T-helper 1 cell treated with Interleukin-12 subunit alpha and Interleukin-12 subunit beta and Interleukin-4 antibody, amounts not matched to agents 30 μg/mL and 1 μg/mL, for 36 hours (primary cell): Measurements from ENCODE around the gene ASXL1.
"Not testable (repeated sequence)": the region's sequence is repeated elsewhere in the genome, so short reads cannot be mapped to it uniquely, and the experiment has no call there.

Source experiments
- H3K27ac Mint-ChIP-seq: one replicate; pipeline ENCODE4 v1.8.0; 2021; ENCODE audit warnings: mild to moderate bottlenecking, mixed read lengths
- H3K27me3 Mint-ChIP-seq: one replicate; pipeline ENCODE4 v1.8.0; 2021; ENCODE audit warnings: low read depth, mixed read lengths
- H3K36me3 Mint-ChIP-seq: one replicate; pipeline ENCODE4 v1.8.0; 2021; ENCODE audit warnings: low read depth, mixed read lengths
- H3K4me1 Mint-ChIP-seq: one replicate; pipeline ENCODE4 v1.8.0; 2021; ENCODE audit warnings: low read depth, mixed read lengths
- H3K4me3 Mint-ChIP-seq: one replicate; pipeline ENCODE4 v1.8.0; 2021; ENCODE audit warnings: mild to moderate bottlenecking, moderate library complexity, mixed read lengths
- H3K9me3 Mint-ChIP-seq: one replicate; pipeline ENCODE4 v1.8.0; 2021; ENCODE audit warnings: mixed read lengths

The ASXL1 gene

DNA sequence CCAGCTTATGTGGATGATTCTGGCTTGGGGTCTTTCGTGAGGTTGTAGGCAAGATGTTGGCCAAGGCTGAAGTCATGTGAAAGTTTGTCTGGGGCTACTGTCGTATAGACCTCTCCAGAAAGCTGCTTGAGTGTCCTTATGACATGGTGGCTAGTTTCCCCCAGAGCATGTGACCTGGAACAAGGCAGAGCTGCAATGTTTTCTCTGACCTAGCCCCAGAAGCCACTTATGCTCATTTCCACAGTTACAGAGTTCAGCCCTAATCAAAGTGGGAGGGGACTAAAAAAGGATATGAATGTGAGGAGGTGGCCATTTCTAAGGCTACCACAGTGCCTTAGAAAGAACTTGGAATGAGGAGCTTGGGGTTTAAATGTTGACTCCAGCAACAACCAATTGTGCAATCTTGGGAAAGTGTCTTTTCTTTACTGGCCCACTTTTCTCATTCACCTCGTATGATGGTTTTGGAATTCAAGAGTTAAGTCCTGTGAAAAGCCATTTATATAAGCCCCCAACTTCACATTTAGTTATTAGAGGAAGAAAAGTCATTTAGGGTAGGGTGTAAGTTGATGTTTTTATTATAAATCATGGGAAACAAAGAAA is 5.9 kb upstream of the ASXL1 start:
- Mint-ChIP-seq H3K9me3 (no peaks in the 10 kb centered on the region), H3K4me3 (no peak overlapping the region), H3K27ac (no peak overlapping the region), H3K27me3 (no peaks in the 10 kb centered on the region), H3K36me3 (peaks cover 15% of the 10 kb centered on the region), H3K4me1 (peaks cover 31% of the 10 kb centered on the region)

DNA sequence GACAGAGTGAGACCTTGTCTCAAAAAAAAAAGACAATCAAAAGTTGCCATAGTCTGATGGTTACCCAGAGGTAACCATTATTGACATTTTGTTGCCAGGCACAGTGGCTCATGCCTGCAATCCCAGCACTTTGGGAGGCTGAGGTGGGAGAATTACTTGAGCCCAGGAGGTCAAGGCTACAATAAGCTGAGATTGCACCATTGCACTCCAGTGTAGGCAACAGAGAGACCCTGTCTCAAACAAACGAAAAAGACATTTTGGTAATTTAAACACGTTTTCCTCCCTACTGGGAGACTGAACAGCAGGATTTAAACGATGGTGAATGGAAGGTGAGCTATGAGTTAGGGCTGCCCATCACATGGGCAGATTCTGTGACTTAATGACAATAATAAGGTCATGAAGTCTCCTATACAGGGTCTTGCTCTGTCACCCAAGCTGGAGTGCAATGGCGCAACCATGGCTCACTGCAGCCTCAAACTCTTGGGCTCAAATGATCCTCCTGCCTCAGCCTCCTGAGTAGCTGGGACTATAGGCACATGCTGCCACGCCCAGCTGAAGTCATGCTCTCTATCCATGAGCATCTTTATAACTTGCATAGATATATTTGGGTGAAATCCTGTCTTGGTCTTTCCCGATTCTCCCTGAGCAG is 4.2 kb upstream of the ASXL1 start:
- H3K36me3 Mint-ChIP-seq = peaks cover 14% of the 10 kb centered on the region
- H3K27ac Mint-ChIP-seq = peak overlapping the region; percentile 88
- H3K27me3 Mint-ChIP-seq = no peaks in the 10 kb centered on the region
- H3K4me1 Mint-ChIP-seq = peaks cover 35% of the 10 kb centered on the region
- H3K4me3 Mint-ChIP-seq = no peak overlapping the region
- no peaks in the 10 kb centered on the region for H3K9me3 Mint-ChIP-seq

DNA sequence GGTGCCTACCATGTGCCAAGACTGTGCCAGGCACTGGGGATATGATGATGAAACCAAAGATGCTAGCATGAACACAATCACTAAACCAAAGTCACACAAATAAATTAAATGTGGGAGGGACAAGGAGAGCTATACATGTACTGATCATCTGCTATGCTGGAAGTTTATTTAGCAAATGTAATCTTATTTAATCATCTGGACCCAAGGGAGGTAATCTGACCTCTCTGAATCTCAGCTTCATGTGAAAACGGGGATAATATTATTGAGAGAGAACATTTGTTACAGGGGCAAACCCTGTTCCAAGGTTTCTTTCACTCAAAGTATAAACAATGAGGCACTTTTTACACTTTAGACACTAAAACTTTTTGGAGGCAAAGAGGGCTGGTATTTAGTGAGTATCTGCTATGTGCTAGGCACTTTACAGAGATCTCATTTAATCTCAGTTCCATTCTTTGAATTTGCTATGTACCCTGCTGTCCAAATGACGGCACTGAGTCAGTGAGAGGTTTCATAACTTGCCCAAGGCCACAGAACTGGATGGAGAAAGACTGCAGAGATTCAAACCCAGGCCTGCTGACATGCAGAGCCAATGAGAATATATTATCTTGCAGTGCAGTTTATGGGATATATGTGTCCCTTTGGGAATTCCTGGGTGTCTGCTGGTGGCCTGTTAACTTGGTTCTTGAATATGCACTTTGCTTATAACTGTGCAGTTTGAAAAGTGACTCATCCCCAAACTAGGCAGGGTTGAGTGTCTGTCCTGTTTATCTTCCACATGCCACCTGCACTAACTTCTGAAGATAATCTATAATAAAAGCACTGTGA is 3.3 kb upstream of the ASXL1 start:
- H3K9me3 Mint-ChIP-seq = no peaks in the 10 kb centered on the region
- peaks cover 16% of the 10 kb centered on the region for H3K36me3 Mint-ChIP-seq
- peaks cover 38% of the 10 kb centered on the region for H3K4me1 Mint-ChIP-seq
- H3K27ac Mint-ChIP-seq = peak overlapping the region; percentile 88
- H3K27me3 Mint-ChIP-seq = no peaks in the 10 kb centered on the region
- H3K4me3 Mint-ChIP-seq = peak overlapping the region; percentile 27

DNA sequence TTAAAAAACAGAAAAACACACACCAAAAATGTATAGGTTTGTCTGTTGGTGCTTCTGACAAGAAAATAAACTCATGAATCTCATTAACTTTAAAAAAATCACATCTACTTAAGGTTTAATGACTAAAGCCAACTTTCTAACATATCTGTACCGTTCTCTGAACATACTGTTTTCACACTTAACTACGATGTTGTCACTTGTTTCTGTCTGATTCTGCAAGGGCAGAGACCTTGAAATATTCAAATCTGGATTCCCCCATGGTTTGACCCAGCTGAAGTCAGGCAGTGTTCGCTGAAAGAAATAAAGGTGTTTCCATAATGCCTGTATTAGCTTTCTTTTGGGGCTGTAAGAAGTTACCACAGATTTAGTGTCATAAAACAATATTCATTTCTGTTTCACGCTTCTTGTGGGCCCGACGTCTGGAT is 2.7 kb upstream of the ASXL1 start:
- Mint-ChIP-seq H3K4me3 (peak overlapping the region; percentile 27), H3K4me1 (peaks cover 44% of the 10 kb centered on the region), H3K9me3 (no peaks in the 10 kb centered on the region), H3K27me3 (no peaks in the 10 kb centered on the region), H3K36me3 (peaks cover 14% of the 10 kb centered on the region), H3K27ac (peak overlapping the region; percentile 88)

- not testable (repeated sequence) for H3K27me3 Mint-ChIP-seq, H3K9me3 Mint-ChIP-seq
- peak overlapping the region; percentile 50 for H3K4me3 Mint-ChIP-seq
- H3K4me1 Mint-ChIP-seq = peaks cover 50% of the 10 kb centered on the region
- peak overlapping the region; percentile 99 for H3K27ac Mint-ChIP-seq
- H3K36me3 Mint-ChIP-seq = peaks cover 14% of the 10 kb centered on the region
Observed at GRCh38 chr20:32355907-32356621, 2.1 kb upstream of the ASXL1 start.

- Mint-ChIP-seq H3K4me3 (peak overlapping the region; percentile 92), H3K4me1 (peaks cover 50% of the 10 kb centered on the region)
Observed at GRCh38 chr20:32356622-32357374, 1.3 kb upstream of the ASXL1 start.

GRCh38 chr20:32357375-32357868 is 709 bp upstream of the ASXL1 start:
- H3K9me3 Mint-ChIP-seq = no peaks in the 10 kb centered on the region
- peak overlapping the region; percentile 92 for H3K4me3 Mint-ChIP-seq
- H3K36me3 Mint-ChIP-seq = peaks cover 12% of the 10 kb centered on the region
- H3K27ac Mint-ChIP-seq = peak overlapping the region; percentile 99
- H3K4me1 Mint-ChIP-seq = peaks cover 51% of the 10 kb centered on the region
- H3K27me3 Mint-ChIP-seq = no peaks in the 10 kb centered on the region

More at GRCh38 chr20:32356622-32357374, 1.3 kb upstream of the ASXL1 start:
- Mint-ChIP-seq H3K36me3 (peaks cover 14% of the 10 kb centered on the region), H3K9me3 (no peaks in the 10 kb centered on the region), H3K27me3 (no peaks in the 10 kb centered on the region), H3K27ac (peak overlapping the region; percentile 99)

GRCh38 chr20:32358632-32358882 is 426 bp downstream of the ASXL1 start:
- Mint-ChIP-seq H3K27me3 (no peaks in the 10 kb centered on the region), H3K36me3 (peaks cover 12% of the 10 kb centered on the region), H3K4me3 (no peak overlapping the region), H3K27ac (no peak overlapping the region), H3K4me1 (peaks cover 61% of the 10 kb centered on the region), H3K9me3 (no peaks in the 10 kb centered on the region)

GRCh38 chr20:32358883-32359632 is 927 bp downstream of the ASXL1 start:
- Mint-ChIP-seq H3K36me3 (peaks cover 12% of the 10 kb centered on the region), H3K9me3 (no peaks in the 10 kb centered on the region), H3K4me1 (peaks cover 65% of the 10 kb centered on the region), H3K27ac (peak overlapping the region; percentile 74), H3K4me3 (peak overlapping the region; percentile 86), H3K27me3 (no peaks in the 10 kb centered on the region)

DNA sequence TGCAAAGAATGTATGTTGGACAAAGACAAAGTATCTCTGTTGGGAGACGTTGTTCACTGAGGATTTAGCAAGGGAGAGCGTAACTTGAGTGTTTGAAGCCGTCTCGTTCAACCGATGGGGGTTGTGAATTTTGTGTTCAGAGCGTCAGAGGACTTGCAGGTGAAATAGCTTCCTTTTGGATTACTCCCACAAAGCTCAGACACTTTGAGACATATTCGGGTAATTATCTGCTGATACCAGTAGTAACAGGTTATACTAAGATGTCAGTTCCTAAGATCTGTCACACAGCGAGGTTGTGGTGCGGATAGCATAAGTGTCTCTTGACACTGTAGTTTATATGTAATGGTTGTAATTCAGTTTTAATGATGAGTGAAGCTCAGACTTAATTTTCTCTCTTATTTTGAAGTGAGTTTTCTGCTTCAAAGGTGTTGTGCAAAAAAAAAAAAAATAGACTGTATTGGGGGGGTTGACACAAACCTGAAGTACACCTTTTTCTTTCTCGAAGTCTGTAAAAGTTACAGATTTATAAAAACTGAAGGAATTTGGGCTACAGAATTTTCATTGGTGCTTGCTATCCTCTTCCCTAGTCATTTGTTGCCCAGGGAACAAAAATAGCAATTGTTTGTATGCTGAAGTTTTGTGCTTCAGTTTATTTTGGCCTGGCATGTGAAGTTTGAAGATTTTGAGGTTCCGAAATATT is 1.7 kb downstream of the ASXL1 start:
- Mint-ChIP-seq H3K4me3 (peak overlapping the region; percentile 86), H3K27ac (peak overlapping the region; percentile 74), H3K27me3 (no peaks in the 10 kb centered on the region), H3K36me3 (peaks cover 12% of the 10 kb centered on the region), H3K4me1 (peaks cover 62% of the 10 kb centered on the region), H3K9me3 (no peaks in the 10 kb centered on the region)

DNA sequence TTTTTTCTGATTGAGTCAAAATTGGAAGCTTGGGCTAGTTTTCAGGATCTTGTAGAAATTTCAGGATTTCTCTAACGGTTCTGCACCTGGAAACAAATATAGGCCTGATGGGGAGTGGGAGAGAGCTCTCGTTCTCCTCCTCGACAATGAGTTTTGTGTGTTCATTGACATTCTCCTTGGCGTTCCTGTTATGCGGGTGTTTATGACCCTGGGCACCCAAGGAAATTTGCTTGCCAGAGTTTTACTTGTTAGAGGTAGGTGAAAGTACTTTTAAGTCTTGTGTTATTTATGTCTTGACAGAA is 2.2 kb downstream of the ASXL1 start:
- peak overlapping the region; percentile 86 for H3K4me3 Mint-ChIP-seq
- H3K27ac Mint-ChIP-seq = peak overlapping the region; percentile 74
- H3K27me3 Mint-ChIP-seq = no peaks in the 10 kb centered on the region
- no peaks in the 10 kb centered on the region for H3K9me3 Mint-ChIP-seq
- H3K4me1 Mint-ChIP-seq = peaks cover 62% of the 10 kb centered on the region
- H3K36me3 Mint-ChIP-seq = peaks cover 12% of the 10 kb centered on the region

GRCh38 chr20:32362901-32363364 is 4.8 kb downstream of the ASXL1 start:
- Mint-ChIP-seq H3K36me3 (peaks cover 19% of the 10 kb centered on the region), H3K4me1 (peaks cover 65% of the 10 kb centered on the region), H3K4me3 (no peak overlapping the region), H3K9me3 (no peaks in the 10 kb centered on the region), H3K27ac (no peak overlapping the region), H3K27me3 (no peaks in the 10 kb centered on the region)

- H3K9me3 Mint-ChIP-seq = no peaks in the 10 kb centered on the region
- H3K4me1 Mint-ChIP-seq = peaks cover 69% of the 10 kb centered on the region
- no peak overlapping the region for H3K4me3 Mint-ChIP-seq
- no peaks in the 10 kb centered on the region for H3K27me3 Mint-ChIP-seq
- peak overlapping the region; percentile 14 for H3K27ac Mint-ChIP-seq
- H3K36me3 Mint-ChIP-seq = peaks cover 19% of the 10 kb centered on the region
Observed at GRCh38 chr20:32363492-32363891, 5.4 kb downstream of the ASXL1 start.
